GM12878 (cell line): ENCODE measurements around the gene MARK4. TPM values are rescaled to one million over a fixed set of nuclear protein-coding genes. Genes with fewer than 3 reads are reported as not detected.

Source experiments
- ATAC-seq: fragments of 200-7000 bp; cut with Tn5 transposase; 3 replicates; pipeline ENCODE4 v1.9.1; 2020; ENCODE audit warnings: mild to moderate bottlenecking, moderate library complexity
- BruUV-seq: library from RNA; stranded (reverse); fragments of 400-500 nt; replicated peaks from 2 replicates; lab custom pipeline; 2021; lab: Mats Ljungman, UMichigan
- CTCF ChIA-PET: fragments of 300-600 bp; sonication (Branson Sonifier 250); formaldehyde crosslinking; extraction: SDS; loops from one replicate; lab custom pipeline; 2021; ENCODE audit warnings: inconsistent platforms; lab: Yijun Ruan, JAX
- POLR2A ChIA-PET: fragments of 350-600 bp; formaldehyde crosslinking; extraction: SDS; loops from one replicate; lab custom pipeline; 2021; ENCODE audit warnings: inconsistent platforms; lab: Charles Lee
- RAD21 ChIA-PET: fragments of 300-600 bp; sonication (Branson Sonifier 250); formaldehyde crosslinking; loops from one replicate; lab custom pipeline; 2023; ENCODE audit warnings: antibody characterized with exemption; ENCODE audit not compliant: unreplicated experiment; lab: Charles Lee
- SMC1A ChIA-PET: fragments of 300-600 bp; sonication (Branson Sonifier 250); formaldehyde crosslinking; loops from one replicate; lab custom pipeline; 2023; ENCODE audit not compliant: unreplicated experiment, uncharacterized antibody; lab: Charles Lee
- DNase-seq: peaks from one replicate; pipeline ENCODE4 v3.0.0-alpha.2; 2011; ENCODE audit warnings: low read depth, low spot score
- FAIRE-seq: peaks from 3 replicates; lab custom pipeline; 2011; peaks lifted over from hg19 to GRCh38; lab: Jason Lieb, UNC
- H2AFZ ChIP-seq: 2 replicates; pipeline ENCODE4 v1.6.0; 2011; ENCODE audit warnings: low read depth, low read length, control low read depth; ENCODE audit not compliant: control insufficient read depth
- H3K27ac ChIP-seq: 2 replicates; pipeline ENCODE4 v1.5.1; 2011; ENCODE audit warnings: control low read depth; ENCODE audit not compliant: control insufficient read depth, insufficient read depth
- H3K27me3 ChIP-seq, 2 experiments: replicated peaks in 1 of 2; 2 replicates each; pipeline versions ENCODE4 v1.6.0 to v1.6.1; 2011; ENCODE audit warnings: low read length in 1 of 2; ENCODE audit not compliant: control insufficient read depth in 2 of 2, insufficient read depth in 2 of 2
- H3K36me3 ChIP-seq, 2 experiments: 2 replicates each; pipeline ENCODE4 v1.5.1; 2011; ENCODE audit warnings: low read length in 1 of 2; ENCODE audit not compliant: control insufficient read depth in 2 of 2, insufficient read depth in 2 of 2
- H3K4me1 ChIP-seq: 2 replicates; pipeline ENCODE4 v1.6.1; 2011; ENCODE audit warnings: mild to moderate bottlenecking, low read length, moderate library complexity, mixed read lengths; ENCODE audit not compliant: control insufficient read depth, insufficient read depth
- H3K4me2 ChIP-seq: 2 replicates; pipeline ENCODE4 v1.6.0; 2011; ENCODE audit warnings: control low read depth; ENCODE audit not compliant: control insufficient read depth, insufficient read depth
- H3K4me3 ChIP-seq: fragments of 200-600 bp; sonication (generic); 2 replicates; pipeline ENCODE4 v1.5.1; 2016
- H3K79me2 ChIP-seq: 2 replicates; pipeline ENCODE4 v1.6.0; 2011; ENCODE audit warnings: low read length; ENCODE audit not compliant: control insufficient read depth, insufficient read depth
- H3K9ac ChIP-seq: 2 replicates; pipeline ENCODE4 v1.8.0; 2011; ENCODE audit warnings: low read length, control low read depth, mixed read lengths; ENCODE audit not compliant: control insufficient read depth, insufficient read depth
- H3K9me3 ChIP-seq: replicated peaks from 3 replicates; pipeline ENCODE4 v1.5.1; 2011; ENCODE audit warnings: mild to moderate bottlenecking, low read length; ENCODE audit not compliant: control insufficient read depth, insufficient read depth
- H4K20me1 ChIP-seq: 2 replicates; pipeline ENCODE4 v1.6.0; 2011; ENCODE audit not compliant: control insufficient read depth, insufficient read depth
- BHLHE40 ChIP-seq, 2 experiments: fragments of 450-650 bp in 1 of 2; IDR thresholded peaks; 2 replicates each; pipeline ENCODE4 v1.6.1; 2011 to 2017; ENCODE audit warnings: low read depth in 2 of 2, borderline replicate concordance in 1 of 2, improper control_type of control experiment in 1 of 2, low read length in 1 of 2, mild to moderate bottlenecking in 1 of 2
- CREM ChIP-seq: IDR thresholded peaks from 2 replicates; pipeline ENCODE4 v1.6.1; 2014; ENCODE audit warnings: antibody characterized with exemption, low read depth
- HDAC2 ChIP-seq: fragments of 200-600 bp; sonication (generic); IDR thresholded peaks from 2 replicates; pipeline ENCODE4 v1.6.1; 2017
- IKZF2 ChIP-seq, 2 experiments: fragments of 450-650 bp; IDR thresholded peaks; 2 replicates each; pipeline ENCODE4 v1.6.1; 2017; ENCODE audit warnings: mild to moderate bottlenecking in 2 of 2, moderate library complexity in 2 of 2
- NFYA ChIP-seq: IDR thresholded peaks from 2 replicates; pipeline ENCODE4 v1.6.1; 2011; ENCODE audit warnings: low read depth, mild to moderate bottlenecking, low read length, improper control_type of control experiment, borderline replicate concordance
- PKNOX1 ChIP-seq: fragments of 450-650 bp; IDR thresholded peaks from 2 replicates; pipeline ENCODE4 v1.6.1; 2016; ENCODE audit warnings: mild to moderate bottlenecking
- PML ChIP-seq: IDR thresholded peaks from 2 replicates; pipeline ENCODE4 v1.6.1; 2012; ENCODE audit warnings: low read length, inconsistent platforms
- POLR2AphosphoS2 ChIP-seq: IDR thresholded peaks from 2 replicates; pipeline ENCODE4 v1.6.1; 2011; ENCODE audit warnings: low read depth, mild to moderate bottlenecking, low read length, improper control_type of control experiment, moderate library complexity
- RAD21 ChIP-seq: IDR thresholded peaks from 2 replicates; pipeline ENCODE4 v1.6.1; 2011; ENCODE audit warnings: mild to moderate bottlenecking, low read depth, low read length, moderate library complexity; ENCODE audit not compliant: insufficient read depth
- SREBF1 ChIP-seq: IDR thresholded peaks from 2 replicates; pipeline ENCODE4 v1.6.1; 2012; ENCODE audit warnings: mild to moderate bottlenecking, low read length
- USF1 ChIP-seq: IDR thresholded peaks from 2 replicates; pipeline ENCODE4 v1.6.1; 2011; ENCODE audit warnings: borderline replicate concordance, low read depth, mild to moderate bottlenecking, moderate library complexity, mixed read lengths, low read length; ENCODE audit not compliant: insufficient read depth; ENCODE audit errors: extremely low read length
- ZNF24 ChIP-seq: fragments of 450-650 bp; IDR thresholded peaks from 2 replicates; pipeline ENCODE4 v1.6.1; 2017; ENCODE audit warnings: antibody characterized with exemption, mild to moderate bottlenecking
- WGBS: methylation state at CpG from one replicate; pipeline ENCODE4 v1.1.6; 2016; ENCODE audit warnings: low lambda C conversion rate; ENCODE audit not compliant: insufficient replicate concordance, insufficient coverage; ENCODE audit errors: missing lambda C conversion rate; 5-methylcytosine and 5-hydroxymethylcytosine counted together
- in situ Hi-C: fragments of 300-500 bp; cut with MboI; formaldehyde crosslinking; loops from 9 replicates; pipeline ENCODE4 v1.14.3; 2018; ENCODE audit warnings: mixed read lengths
- intact Hi-C: fragments of 100-400 bp; cut with micrococcal nuclease; formaldehyde crosslinking; loops from one replicate; pipeline ENCODE4 v1.14.2; 2022; ENCODE audit not compliant: unreplicated experiment
- polyA plus RNA-seq, 11 experiments: library from polyadenylated mRNA; depleted of rRNA in 4 of 11; unstranded in 6 of 11; stranded (reverse) in 5 of 11; fragments of >200 nt; fragmentation: Nextera tagmentation in 4 of 11; fragmentation: Illumina TruSeq in 1 of 11; extraction: Ambion mirVana in 4 of 11; extraction: Trizol in 1 of 11; gene quantifications; 1 replicate in 1 of 11; 2 replicates in 10 of 11; pipeline versions ENCODE4 v1.2.1 to v1.2.3, GENCODE V29; 2011 to 2016; ENCODE audit warnings: inconsistent platforms in 2 of 11, missing spikeins in 2 of 11, low read depth in 1 of 11
- total RNA-seq, 4 experiments: library from RNA; depleted of rRNA in 3 of 4; stranded (reverse); fragments of >200 nt in 3 of 4; fragmentation: Illumina TruSeq in 1 of 4; extraction: Trizol in 1 of 4; gene quantifications; 2 replicates each; pipeline versions ENCODE4 v1.2.1 to v1.2.3, GENCODE V29; 2013 to 2021
- TF ChIP-seq, protein P1 (sequence below): fragments of 450-650 bp; IDR thresholded peaks from 2 replicates; pipeline ENCODE4 v1.6.1; 2014; ENCODE audit warnings: mild to moderate bottlenecking

MARK4 gene
- total and polyA plus RNA-seq, 10 of the 15 experiments (the other 5 are each of a cell fraction or from before 2014, with no cell fraction given): 0.66 to 24.3 (median 5.1) TPM

DNA sequence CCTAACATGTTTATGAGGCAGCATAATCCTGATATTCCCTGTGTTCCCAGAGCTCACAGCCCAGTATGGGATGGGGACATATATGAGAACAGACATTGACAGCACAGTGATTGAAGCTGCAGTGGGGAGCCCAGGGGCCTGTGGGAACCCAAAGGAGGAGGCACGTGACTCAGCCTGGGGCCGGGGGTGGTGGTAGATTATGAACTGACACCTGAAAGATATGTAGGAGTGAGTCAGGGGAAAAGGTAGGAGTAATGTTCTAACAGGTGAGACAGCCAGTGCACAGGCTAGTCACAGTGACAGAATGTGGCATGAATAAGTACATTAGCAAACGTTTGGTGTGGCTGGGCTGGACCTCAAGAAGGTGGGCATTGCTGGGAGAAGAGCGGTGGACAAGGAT is 42.6 kb downstream of the MARK4 start:
- no TSS peak for BruUV-seq
- no peak for FAIRE-seq
- H3K36me3 ChIP-seq: no peaks in the 10 kb centered on the region

More for the DNA sequence above, 42.6 kb downstream of the MARK4 start:
- H3K4me3 ChIP-seq: no peak overlapping the region
- in situ Hi-C loops (no loop called here), intact Hi-C loops (no loop called here)
- no peaks in the 10 kb centered on the region for H3K27me3 ChIP-seq
- DNase-seq (no peak), ATAC-seq (no peak)
- POLR2A ChIA-PET: no interaction called here
- H3K79me2 ChIP-seq: no peaks in the 10 kb centered on the region
- 50% methylated on average over 4 of the region's 4 CpGs for WGBS
- H3K4me1 ChIP-seq: no peaks in the 10 kb centered on the region
- CTCF ChIA-PET: no interaction called here
- H3K9ac ChIP-seq: no peak overlapping the region
- H3K9me3 ChIP-seq: no peaks in the 10 kb centered on the region
- RAD21 ChIA-PET: no interaction called here
- H3K4me2 ChIP-seq: no peak overlapping the region
- SMC1A ChIA-PET: no interaction called here
- TF ChIP-seq NFYA: no peak
- no peak for TF ChIP-seq IKZF2 (IDR thresholded peaks at IDR 0.05)
- TF ChIP-seq ZNF24: no peak
- no peak for TF ChIP-seq SREBF1
- no peak for TF ChIP-seq PML
- TF ChIP-seq, protein P1, sequence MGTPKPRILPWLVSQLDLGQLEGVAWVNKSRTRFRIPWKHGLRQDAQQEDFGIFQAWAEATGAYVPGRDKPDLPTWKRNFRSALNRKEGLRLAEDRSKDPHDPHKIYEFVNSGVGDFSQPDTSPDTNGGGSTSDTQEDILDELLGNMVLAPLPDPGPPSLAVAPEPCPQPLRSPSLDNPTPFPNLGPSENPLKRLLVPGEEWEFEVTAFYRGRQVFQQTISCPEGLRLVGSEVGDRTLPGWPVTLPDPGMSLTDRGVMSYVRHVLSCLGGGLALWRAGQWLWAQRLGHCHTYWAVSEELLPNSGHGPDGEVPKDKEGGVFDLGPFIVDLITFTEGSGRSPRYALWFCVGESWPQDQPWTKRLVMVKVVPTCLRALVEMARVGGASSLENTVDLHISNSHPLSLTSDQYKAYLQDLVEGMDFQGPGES: no peak
- no peak for TF ChIP-seq RAD21
- no peak for TF ChIP-seq POLR2AphosphoS2
- TF ChIP-seq BHLHE40 (IDR thresholded peaks at IDR 0.05; ENCODE audit: borderline replicate concordance in 1 of 2, low read depth in 2 of 2, low read length in 1 of 2): 0 out of 4 replicates have a peak, but pooled peaks of 1 of the 2 experiments have one; percentile 16
- TF ChIP-seq USF1: peak; percentile 7
- no peak for TF ChIP-seq PKNOX1
- no peak for TF ChIP-seq CREM
- no peak for TF ChIP-seq HDAC2
- no peaks in the 10 kb centered on the region for H4K20me1 ChIP-seq
- H3K27ac ChIP-seq: no peak overlapping the region
- no peak overlapping the region for H2AFZ ChIP-seq
